Measurements from ENCODE around the gene ARRDC5.

DNA sequence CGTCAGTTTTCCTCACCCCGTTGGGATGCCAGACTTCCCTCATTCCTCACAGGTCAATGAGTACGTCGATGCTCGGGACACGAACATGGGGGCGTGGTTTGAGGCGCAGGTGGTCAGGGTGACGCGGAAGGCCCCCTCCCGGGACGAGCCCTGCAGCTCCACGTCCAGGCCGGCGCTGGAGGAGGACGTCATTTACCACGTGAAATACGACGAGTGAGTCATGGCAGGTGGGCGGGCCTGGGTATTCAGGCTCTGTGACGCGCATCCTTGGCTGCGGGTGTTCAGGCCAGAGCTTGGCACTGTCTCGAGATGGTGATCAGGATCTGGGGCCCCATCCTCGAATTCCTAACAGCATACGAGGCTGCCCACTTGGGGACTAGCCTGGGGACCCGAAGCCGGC, 28.0 kb upstream of the ARRDC5 start:
- TF ChIP-seq, protein P1, sequence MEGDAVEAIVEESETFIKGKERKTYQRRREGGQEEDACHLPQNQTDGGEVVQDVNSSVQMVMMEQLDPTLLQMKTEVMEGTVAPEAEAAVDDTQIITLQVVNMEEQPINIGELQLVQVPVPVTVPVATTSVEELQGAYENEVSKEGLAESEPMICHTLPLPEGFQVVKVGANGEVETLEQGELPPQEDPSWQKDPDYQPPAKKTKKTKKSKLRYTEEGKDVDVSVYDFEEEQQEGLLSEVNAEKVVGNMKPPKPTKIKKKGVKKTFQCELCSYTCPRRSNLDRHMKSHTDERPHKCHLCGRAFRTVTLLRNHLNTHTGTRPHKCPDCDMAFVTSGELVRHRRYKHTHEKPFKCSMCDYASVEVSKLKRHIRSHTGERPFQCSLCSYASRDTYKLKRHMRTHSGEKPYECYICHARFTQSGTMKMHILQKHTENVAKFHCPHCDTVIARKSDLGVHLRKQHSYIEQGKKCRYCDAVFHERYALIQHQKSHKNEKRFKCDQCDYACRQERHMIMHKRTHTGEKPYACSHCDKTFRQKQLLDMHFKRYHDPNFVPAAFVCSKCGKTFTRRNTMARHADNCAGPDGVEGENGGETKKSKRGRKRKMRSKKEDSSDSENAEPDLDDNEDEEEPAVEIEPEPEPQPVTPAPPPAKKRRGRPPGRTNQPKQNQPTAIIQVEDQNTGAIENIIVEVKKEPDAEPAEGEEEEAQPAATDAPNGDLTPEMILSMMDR (IDR thresholded peaks at IDR 0.05; ENCODE audit: low read length), result no peak
- TF ChIP-seq EZH2 (optimal IDR thresholded peaks at IDR 0.05; ENCODE audit: low read depth, low read length) (no peak), EZH2phosphoT487 (IDR thresholded peaks at IDR 0.05; ENCODE audit: low read length) (no peak)
